ENCODE results near the gene FAM227B.
A peak's percentile ranks its signal among the peaks of the same experiment; 100 is the strongest.
"Not testable (repeated sequence)": the region's sequence is repeated elsewhere in the genome, so short reads cannot be mapped to it uniquely, and the experiment has no call there.

Gene FAM227B

GRCh38 chr15:49490966-49491365 is 129.7 kb downstream of the FAM227B start:
- DNase-seq, result peak; percentile 31 to 75 (median 63)

DNA sequence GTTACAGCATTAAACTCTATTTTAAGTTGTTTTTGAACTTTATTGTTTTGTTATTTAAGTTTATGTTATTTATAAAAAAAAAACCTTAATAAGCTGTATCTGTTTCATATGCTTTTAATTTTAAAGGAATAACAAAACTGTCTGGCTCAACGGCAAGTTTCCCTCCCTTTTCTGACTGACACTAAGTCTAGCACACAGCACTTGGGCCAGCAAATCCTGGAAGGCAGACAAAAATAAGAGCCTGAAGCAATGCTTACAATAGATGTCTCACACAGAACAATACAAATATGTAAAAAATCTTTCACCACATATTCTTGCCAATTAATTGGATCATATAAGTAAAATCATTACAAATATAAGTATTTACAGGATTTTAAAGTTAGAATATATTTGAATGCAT is 135.2 kb downstream of the FAM227B start:
- not testable (repeated sequence) for DNase-seq

DNA sequence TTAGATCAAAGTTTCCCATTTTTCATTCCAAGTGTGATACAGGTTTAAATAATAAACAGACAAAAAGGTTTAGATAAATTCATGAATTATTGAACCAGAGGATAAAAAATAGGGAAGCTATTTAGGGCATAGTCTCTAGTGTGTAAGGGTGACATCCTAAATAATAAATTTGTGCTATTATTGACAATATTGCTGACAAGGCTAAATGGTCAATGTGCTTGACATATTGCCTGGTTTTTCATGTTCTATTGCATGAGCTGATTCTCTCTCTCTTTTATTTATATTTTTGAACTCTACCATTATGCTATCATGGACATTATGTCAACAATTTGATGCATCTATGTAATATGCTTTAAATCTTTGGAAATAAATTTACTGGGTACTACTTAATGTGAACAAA is 141.6 kb downstream of the FAM227B start:
- DNase-seq, result not testable (repeated sequence)

DNA sequence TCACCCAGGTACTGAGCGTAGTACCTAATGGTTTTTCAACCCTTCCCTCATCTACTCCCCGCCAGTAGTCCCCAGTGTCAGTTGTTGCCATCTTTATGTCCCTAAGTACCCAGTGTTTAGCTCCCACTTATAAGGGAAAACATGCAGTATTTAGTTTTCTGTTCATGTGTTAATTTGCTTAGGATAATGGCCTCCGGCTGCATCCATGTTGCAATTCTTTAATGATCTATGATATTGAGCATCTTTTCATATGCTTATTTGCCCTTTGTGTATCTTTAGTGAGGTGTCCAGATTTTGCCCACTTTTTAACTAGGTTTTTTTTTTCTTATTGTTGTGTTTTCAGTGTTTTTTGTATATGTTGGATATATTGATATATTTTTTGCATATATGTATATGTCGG is 142.6 kb downstream of the FAM227B start:
- DNase-seq, result not testable (repeated sequence)

- DNase-seq, result no peak
Measured at GRCh38 chr15:49473031-49473430, 147.6 kb downstream of the FAM227B start.

GRCh38 chr15:49472338-49472737 is 148.3 kb downstream of the FAM227B start:
- DNase-seq, result no peak

DNA sequence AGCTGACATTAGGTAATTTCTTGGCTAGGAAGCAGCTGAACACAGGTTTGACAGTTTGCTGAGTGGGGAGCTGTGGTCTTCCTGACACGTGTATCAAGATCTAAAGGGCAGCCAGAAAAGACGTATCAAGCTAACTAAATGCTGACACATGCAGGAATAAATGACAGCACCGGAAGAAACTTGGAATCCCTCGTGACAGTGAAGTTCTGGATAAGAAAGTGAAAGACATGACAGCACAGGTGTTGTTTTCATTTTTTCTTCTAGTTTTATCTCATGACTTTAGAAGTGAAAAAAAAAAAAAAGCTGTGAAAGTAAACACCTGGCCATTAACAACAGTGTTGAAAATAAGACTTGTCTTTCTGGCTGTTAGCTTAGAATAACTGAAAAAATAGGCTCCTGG is 148.9 kb downstream of the FAM227B start:
- DNase-seq, result no peak

- DNase-seq, result peak; percentile 44 to 68 (median 53)
Measured at GRCh38 chr15:49471248-49471647, 149.4 kb downstream of the FAM227B start.

GRCh38 chr15:49468481-49468839 is 152.2 kb downstream of the FAM227B start:
- DNase-seq, result no peak

GRCh38 chr15:49467746-49468480 is 152.7 kb downstream of the FAM227B start:
- DNase-seq, result no peak

DNA sequence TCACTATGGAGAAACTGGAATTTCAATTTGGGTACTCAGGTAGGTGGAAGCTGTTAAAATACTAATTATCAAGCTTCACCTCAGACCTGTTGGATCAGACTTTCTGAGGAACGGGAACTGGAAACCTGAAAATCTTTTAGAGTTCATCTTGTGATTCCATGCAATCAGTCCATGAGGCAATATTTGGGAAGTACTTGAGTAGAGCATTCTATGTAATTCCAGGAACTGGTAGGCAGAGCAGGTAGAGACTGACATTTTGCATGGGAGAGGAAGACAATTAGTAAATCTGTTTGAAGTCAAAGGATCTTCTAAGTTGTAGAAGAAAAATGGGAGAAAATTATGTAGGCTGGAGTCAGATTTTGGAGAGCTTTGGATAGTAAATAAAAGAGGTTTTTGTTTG is 154.5 kb downstream of the FAM227B start:
- DNase-seq, result peak in 2 of 3 donors; percentile 2 to 9

- DNase-seq, result no peak
Measured at GRCh38 chr15:49464522-49464921, 156.1 kb downstream of the FAM227B start.

- peak; percentile 24 to 42 (median 35) for DNase-seq
Measured at GRCh38 chr15:49462232-49462844, 158.3 kb downstream of the FAM227B start.

DNA sequence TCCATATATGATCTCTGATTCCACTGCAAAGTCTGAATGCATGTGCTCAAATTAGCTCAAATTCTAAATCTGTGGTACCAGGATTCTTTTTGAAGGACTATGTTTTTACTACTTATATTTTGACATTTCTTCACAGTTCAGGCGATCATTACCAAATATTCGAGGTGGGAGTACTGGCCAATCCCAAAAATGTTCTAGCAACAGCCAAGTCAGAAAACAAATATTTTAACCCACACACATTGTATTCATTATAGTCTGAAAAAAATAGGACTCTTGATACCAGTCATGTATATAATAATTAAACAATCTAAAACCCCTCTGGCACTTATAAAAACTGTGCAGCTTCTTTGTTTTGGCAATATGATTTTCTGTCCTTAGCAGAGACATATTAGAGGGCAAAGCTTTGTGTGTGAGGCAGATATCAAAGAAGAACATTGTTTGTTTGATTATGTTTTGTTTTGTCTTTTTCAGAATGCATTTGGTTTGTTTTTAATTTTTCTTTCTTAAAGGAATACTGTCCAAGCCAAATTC is 160.1 kb downstream of the FAM227B start:
- DNase-seq, result no peak

DNA sequence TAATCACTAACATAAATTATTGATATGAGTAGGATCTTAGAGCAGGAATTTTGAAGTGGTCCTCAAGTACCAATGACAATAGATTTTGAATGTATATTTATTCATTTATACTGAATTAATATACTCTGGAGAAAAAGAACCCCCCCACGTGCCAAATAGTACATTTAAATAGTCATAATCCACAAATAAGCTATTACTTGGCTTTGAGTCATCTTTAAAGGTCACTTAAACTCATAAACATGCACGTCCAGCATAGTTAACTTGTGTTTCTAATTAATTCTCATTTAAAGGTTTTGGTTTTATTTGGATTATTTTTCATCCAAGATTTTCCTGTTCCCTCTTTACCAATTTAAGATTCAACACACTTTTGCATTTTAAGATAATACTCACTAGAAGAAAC is 162.5 kb downstream of the FAM227B start:
- no peak for DNase-seq

DNA sequence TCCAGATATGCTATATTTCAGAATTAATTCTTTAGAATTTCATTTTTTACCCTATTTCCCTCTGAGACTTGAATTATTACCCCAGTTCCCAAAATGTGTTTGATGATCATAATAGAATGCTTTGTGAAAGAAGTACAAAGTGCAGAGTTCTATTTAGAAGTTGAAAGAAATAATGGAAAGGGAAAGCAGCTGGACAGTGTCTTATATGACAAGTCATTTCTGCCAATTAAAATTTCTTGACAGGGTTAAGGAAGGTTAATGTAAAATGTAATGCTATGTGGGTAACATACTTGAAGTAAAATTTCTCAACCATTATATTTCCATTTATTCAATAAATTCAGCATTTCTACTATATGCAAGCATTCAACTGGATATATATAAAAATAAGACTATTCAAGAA is 164.5 kb downstream of the FAM227B start:
- no peak for DNase-seq

DNA sequence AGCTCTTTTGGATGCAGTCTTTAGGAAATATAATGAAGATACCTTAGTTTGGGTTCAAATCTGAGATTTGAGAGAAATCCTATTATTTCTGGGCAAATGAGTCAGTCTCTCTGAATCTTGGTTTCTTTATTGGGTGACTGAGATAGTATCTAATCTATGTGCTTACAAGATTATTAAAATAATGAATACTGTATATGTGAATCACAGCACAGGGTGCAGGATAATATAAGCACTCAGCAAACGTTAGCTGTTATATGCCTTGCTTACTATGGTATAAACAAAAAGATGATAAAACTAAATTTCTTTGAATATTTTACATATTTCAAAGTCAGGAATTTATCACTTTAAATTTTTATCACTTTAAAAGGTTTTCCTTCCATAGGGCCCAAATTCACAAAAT is 168.0 kb downstream of the FAM227B start:
- DNase-seq, result no peak

DNA sequence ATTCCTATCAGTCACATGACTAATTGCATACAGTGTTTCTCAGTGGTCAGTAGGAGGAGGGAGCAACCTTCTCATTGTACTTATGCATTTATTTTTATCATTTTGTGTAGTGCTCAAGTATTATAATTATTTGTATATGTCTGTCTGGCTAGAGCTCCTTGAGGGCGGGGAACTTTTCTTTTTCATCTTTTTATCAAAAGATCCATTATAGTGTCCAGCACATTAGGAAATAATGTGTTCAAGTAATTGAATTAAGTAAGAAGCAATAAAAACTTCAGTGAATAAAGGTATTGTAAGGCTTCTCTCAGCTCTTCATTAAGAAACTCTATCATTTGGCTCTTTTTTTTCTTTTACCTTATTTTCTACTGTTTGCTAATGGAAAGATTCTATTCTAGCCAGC is 178.8 kb downstream of the FAM227B start:
- DNase-seq, result no peak

DNA sequence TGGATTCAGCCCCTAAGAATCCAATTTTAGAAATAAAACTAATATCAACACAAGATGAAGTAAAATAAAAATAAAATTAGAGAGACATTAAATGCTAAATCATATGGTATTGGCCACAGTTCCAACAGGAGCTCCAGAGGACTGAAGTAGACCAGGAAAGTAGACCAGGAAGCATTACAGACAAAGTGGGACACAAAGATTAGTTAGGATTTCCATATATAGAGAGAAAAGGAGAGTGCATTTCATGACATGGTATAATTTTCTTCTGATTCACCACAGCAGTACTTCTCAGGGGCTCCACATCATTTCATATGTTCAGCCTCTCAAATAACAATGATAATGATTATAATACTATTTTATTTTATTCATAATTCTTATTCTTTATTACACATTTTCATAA is 179.3 kb downstream of the FAM227B start:
- no peak for DNase-seq

DNA sequence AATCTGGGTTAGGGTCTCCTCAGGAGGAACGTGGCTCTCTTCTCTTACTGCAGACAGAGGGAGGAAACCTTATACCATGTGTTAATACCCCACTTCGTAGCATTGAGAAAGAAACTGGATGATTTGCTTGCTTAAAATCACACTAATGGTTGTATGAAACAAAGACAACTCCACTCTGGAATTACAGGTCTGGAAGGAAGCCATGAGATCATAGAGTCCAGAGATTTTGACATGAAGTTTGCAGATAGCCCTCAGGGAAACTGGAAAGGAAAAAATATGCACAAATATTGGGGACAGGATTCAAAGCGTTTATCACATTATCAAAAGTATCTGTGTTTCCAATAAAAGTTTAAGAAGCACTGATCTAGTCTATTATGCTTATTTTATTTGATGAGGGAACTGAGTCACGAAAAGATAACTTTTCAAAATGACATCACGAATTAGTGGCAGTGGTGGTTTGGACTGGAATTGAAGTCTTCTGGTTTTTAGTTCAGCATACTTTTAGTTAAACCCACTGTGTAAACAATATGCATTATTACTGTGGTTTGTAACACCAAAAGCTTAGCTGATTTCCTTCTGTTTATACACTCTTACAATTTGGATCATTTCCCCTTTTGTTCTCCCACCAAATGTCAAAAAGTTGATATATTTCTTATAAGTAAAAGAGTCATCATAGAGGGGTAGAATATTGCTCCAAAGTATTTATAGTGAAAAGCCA is 180.8 kb downstream of the FAM227B start:
- no peak for DNase-seq

DNA sequence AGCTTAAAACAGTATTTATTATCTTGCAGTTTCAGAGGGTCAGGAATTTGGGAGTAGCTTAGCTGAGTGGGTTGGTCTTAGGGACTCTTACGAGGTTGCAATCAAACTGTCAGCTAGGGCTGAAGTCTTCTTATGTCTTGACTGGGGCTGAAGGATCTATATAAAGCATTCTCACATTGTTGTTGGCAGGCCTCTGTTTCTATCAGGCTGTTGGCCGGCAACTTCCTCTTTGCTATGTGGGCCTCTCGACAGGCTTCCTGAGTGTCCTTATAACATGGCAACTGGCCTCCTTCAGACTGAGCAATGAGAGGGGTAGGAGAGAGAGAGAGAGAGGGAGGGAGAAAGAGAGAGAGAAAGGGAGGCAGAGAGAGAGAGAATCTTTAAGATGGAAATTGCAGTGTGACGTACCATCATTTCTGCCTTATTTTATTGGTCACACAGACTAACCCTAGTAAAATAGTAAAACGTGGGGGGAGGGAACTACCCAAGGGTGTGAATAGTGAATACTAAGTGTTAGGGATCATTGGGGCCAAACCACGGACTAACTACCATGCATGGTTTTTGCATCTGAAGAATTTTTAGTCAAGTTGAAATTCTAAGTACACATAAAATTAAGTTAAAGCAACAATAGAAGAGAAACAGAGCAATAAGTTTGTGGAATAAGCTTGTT is 181.5 kb downstream of the FAM227B start:
- peak; percentile 50 to 52 (median 52) for DNase-seq

GRCh38 chr15:49436751-49437150 is 183.9 kb downstream of the FAM227B start:
- no peak for DNase-seq

DNA sequence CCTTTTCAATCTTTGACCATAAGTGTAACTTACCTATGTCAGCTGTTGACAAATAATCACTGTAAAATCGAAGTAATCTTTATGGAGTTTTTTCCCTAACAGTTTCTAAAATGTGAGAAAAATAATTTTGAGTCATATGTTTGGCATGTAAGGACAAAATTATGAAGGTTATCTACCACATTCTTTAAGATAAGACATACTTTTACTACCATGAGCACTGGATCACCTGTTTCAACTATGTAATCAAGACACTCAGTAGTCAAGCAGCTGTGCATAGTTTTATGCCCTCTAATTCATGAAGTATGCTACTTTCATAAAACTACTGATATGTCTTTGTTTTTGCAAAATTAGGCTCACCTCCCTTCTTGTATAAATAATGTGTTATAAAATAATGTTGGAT is 185.4 kb downstream of the FAM227B start:
- no peak for DNase-seq

All from suppressor macrophage treated with lipopolysaccharide for 1 hour (primary cell).